OCI-LY7 (cell line): ENCODE data around the gene EHMT2. TPM values are rescaled to one million over a fixed set of nuclear protein-coding genes. Genes with fewer than 3 reads are reported as not detected.

ENCODE experiments used
- BruUV-seq: library from RNA; stranded (reverse); fragments of 400-500 nt; replicated peaks from 2 replicates; lab custom pipeline; 2021; lab: Mats Ljungman, UMichigan
- CTCF ChIA-PET: fragments of 300-600 bp; sonication (Branson Sonifier 250); formaldehyde crosslinking; loops from one replicate; lab custom pipeline; 2022; ENCODE audit warnings: antibody characterized with exemption; ENCODE audit not compliant: unreplicated experiment; lab: Charles Lee
- POLR2A ChIA-PET: fragments of 300-600 bp; sonication (Branson Sonifier 250); formaldehyde crosslinking; loops from one replicate; lab custom pipeline; 2022; ENCODE audit warnings: antibody characterized with exemption; lab: Charles Lee
- DNase-seq: peaks from one replicate; pipeline ENCODE4 v3.0.0-alpha.2; 2015; ENCODE audit warnings: low spot score
- H2AFZ ChIP-seq: fragments of 200-600 bp; sonication (generic), shearing (Covaris generic); 2 replicates; pipeline ENCODE4 v1.6.1; 2014; ENCODE audit warnings: mild to moderate bottlenecking, antibody characterized with exemption, low read length, moderate library complexity
- H3K27ac ChIP-seq: fragments of 200-600 bp; sonication (generic); 2 replicates; pipeline ENCODE4 v1.5.1; 2014; ENCODE audit warnings: mixed run types, low read depth, mild to moderate bottlenecking, moderate library complexity, low read length, inconsistent platforms; ENCODE audit not compliant: poor library complexity, severe bottlenecking
- H3K36me3 ChIP-seq: fragments of 200-600 bp; sonication (generic); 2 replicates; pipeline ENCODE4 v1.6.1; 2014; ENCODE audit warnings: mild to moderate bottlenecking, antibody characterized with exemption, low read length, moderate library complexity, mixed read lengths; ENCODE audit not compliant: insufficient read depth
- H3K4me1 ChIP-seq: fragments of 200-600 bp; sonication (generic); 2 replicates; pipeline ENCODE4 v1.5.1; 2014; ENCODE audit warnings: mild to moderate bottlenecking, low read length; ENCODE audit not compliant: insufficient read depth, poor library complexity, severe bottlenecking
- H3K4me2 ChIP-seq: fragments of 200-600 bp; sonication (generic); 2 replicates; pipeline ENCODE4 v1.6.1; 2014; ENCODE audit warnings: mild to moderate bottlenecking, low read length
- H3K4me3 ChIP-seq: fragments of 200-600 bp; sonication (generic); 2 replicates; pipeline ENCODE4 v1.5.1; 2014; ENCODE audit warnings: mild to moderate bottlenecking, low read depth, low read length; ENCODE audit not compliant: poor library complexity, severe bottlenecking
- H3K79me2 ChIP-seq: fragments of 200-600 bp; sonication (generic); 2 replicates; pipeline ENCODE4 v1.6.1; 2016; ENCODE audit warnings: low read depth, mild to moderate bottlenecking, low read length, moderate library complexity, mixed read lengths; ENCODE audit not compliant: insufficient read depth
- H3K9me2 ChIP-seq: fragments of 200-600 bp; sonication (generic); 2 replicates; pipeline ENCODE4 v1.6.1; 2016; ENCODE audit warnings: mild to moderate bottlenecking, low read length, mixed read lengths; ENCODE audit not compliant: insufficient read depth
- H3K9me3 ChIP-seq: fragments of 200-600 bp; sonication (generic); 2 replicates; pipeline ENCODE4 v1.6.1; 2014; ENCODE audit warnings: mild to moderate bottlenecking, mixed run types, low read length, mixed read lengths
- H4K20me1 ChIP-seq: fragments of 200-600 bp; sonication (generic); 2 replicates; pipeline ENCODE4 v1.6.1; 2014; ENCODE audit warnings: mild to moderate bottlenecking, antibody characterized with exemption, low read length, moderate library complexity, mixed read lengths; ENCODE audit not compliant: insufficient read depth
- CTCF ChIP-seq: fragments of 200-600 bp; sonication (generic); conservative IDR thresholded peaks from 2 replicates; pipeline ENCODE4 v1.5.1; 2014; ENCODE audit warnings: mild to moderate bottlenecking, antibody characterized with exemption, low read length, moderate library complexity, mixed read lengths
- EZH2phosphoT487 ChIP-seq: fragments of 200-600 bp; sonication (generic); IDR thresholded peaks from 2 replicates; pipeline ENCODE4 v1.6.1; 2018; ENCODE audit warnings: low read depth, borderline replicate concordance, mild to moderate bottlenecking, mixed run types, antibody characterized with exemption, low read length, moderate library complexity, mixed read lengths
- intact Hi-C: fragments of 100-400 bp; cut with micrococcal nuclease; formaldehyde crosslinking; loops from one replicate; pipeline ENCODE4 v1.10.0; 2022; ENCODE audit not compliant: unreplicated experiment
- total RNA-seq, 2 experiments: library from RNA; depleted of rRNA in 1 of 2; stranded (reverse); fragments of >200 nt in 1 of 2; shearing (Covaris generic) in 1 of 2; gene quantifications; 2 replicates each; pipeline ENCODE4 v1.2.3, GENCODE V29; 2014 to 2022

Gene EHMT2
- total RNA-seq, 2 experiments from 2014 or later = 49.5 to 76.8 TPM

DNA sequence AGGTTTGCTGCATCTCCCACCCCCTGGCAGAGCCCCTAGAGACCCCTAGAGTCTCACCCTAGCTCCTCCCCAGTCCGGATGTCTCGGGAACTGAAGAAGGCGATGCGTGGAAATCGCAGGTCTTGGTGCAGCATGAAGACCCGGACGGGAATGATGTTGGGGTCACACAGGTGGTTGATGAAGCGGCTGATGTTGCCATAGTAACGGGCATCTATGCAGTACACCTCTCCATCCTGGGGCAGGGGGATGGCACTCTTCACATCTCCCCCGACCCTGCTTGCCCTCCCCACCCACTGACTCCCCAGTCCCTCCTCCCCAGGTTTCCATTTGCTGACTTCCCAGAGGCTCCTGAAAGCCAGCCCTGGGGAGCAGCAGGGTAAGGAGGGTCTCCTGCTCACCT is 16.9 kb downstream of the EHMT2 start:
- CTCF ChIA-PET = no interaction called here
- Histone ChIP-seq H3K4me1 (no peaks in the 10 kb centered on the region), H3K9me2 (no peaks in the 10 kb centered on the region), H3K9me3 (no peaks in the 10 kb centered on the region), H3K36me3 (peaks cover 61% of the 10 kb centered on the region), H4K20me1 (no peaks in the 10 kb centered on the region), H3K4me2 (no peak overlapping the region), H3K4me3 (no peak overlapping the region), H2AFZ (no peak overlapping the region), H3K27ac (no peak overlapping the region), H3K79me2 (no peaks in the 10 kb centered on the region)
- intact Hi-C loops = no loop called here
- no TSS peak for BruUV-seq
- TF ChIP-seq EZH2phosphoT487 (no peak), CTCF (no peak)
- POLR2A ChIA-PET = no interaction called here
- no peak for DNase-seq

DNA sequence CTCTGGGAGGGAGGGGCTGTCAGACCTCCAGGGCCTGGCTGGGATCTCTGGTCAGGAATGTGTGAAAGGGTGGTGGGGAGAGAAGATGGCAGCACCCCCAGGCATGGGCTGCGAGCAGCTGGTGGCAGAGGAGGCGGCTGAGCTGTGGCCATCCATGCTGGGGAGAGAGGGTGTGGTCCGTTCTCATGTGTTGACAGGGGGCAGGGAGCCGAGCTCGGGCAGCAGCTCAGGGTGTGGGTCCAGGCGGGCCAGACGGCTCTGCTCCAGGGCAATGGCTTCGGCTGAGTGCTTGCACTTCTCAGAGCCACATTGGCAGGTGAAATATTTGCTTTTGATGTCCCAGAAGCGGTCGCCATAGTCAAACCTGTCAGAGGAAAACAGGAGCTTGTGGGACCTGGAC is 17.6 kb downstream of the EHMT2 start:
- no peak overlapping the region for H3K4me2 ChIP-seq
- peaks cover under 1% of the 10 kb centered on the region for H3K4me1 ChIP-seq
- TF ChIP-seq CTCF (no peak), EZH2phosphoT487 (no peak)
- intact Hi-C loops = no loop called here
- DNase-seq = no peak
- H3K36me3 ChIP-seq = peaks cover 54% of the 10 kb centered on the region
- H3K9me2 ChIP-seq = no peaks in the 10 kb centered on the region
- CTCF ChIA-PET = no interaction called here
- TSS peak; percentile 95 for BruUV-seq
- no peak overlapping the region for H2AFZ ChIP-seq
- POLR2A ChIA-PET = no interaction called here
- no peaks in the 10 kb centered on the region for H3K79me2 ChIP-seq
- no peak overlapping the region for H3K4me3 ChIP-seq
- H3K9me3 ChIP-seq = no peaks in the 10 kb centered on the region
- no peaks in the 10 kb centered on the region for H4K20me1 ChIP-seq
- H3K27ac ChIP-seq = no peak overlapping the region

- ChIA-PET CTCF (no interaction called here), POLR2A (no interaction called here)
- H2AFZ ChIP-seq = no peak overlapping the region
- BruUV-seq = no TSS peak
- H3K4me2 ChIP-seq = no peak overlapping the region
- no peak overlapping the region for H3K27ac ChIP-seq
- H3K36me3 ChIP-seq = peaks cover 47% of the 10 kb centered on the region
- H3K79me2 ChIP-seq = no peaks in the 10 kb centered on the region
- H4K20me1 ChIP-seq = no peaks in the 10 kb centered on the region
- DNase-seq = no peak
- no peak overlapping the region for H3K4me3 ChIP-seq
- intact Hi-C loops = no loop called here
- H3K9me2 ChIP-seq = no peaks in the 10 kb centered on the region
- H3K9me3 ChIP-seq = no peaks in the 10 kb centered on the region
- no peak for TF ChIP-seq EZH2phosphoT487
- TF ChIP-seq CTCF = no peak
- H3K4me1 ChIP-seq = peaks cover 8% of the 10 kb centered on the region
These were observed 18.4 kb downstream of the EHMT2 start for GRCh38 chr6:31879143-31879542.
